Measurements from ENCODE around the gene MRPS12.
A peak's percentile ranks its signal among the peaks of the same experiment; 100 is the strongest.

Gene MRPS12

GRCh38 chr19:38917516-38917915, 13.2 kb upstream of the MRPS12 start:
- no peak; the same call in 2 of the 3 replicates for ATAC-seq
- TF ChIP-seq SNAI2 (CRISPR knock-in tag; IDR thresholded peaks at IDR 0.05), result no peak
- no peak for TF ChIP-seq ESRRG (CRISPR knock-in tag; IDR thresholded peaks at IDR 0.05)
- no peak for TF ChIP-seq ZFP30 (CRISPR knock-in tag; IDR thresholded peaks at IDR 0.05)
- TF ChIP-seq, protein P1, sequence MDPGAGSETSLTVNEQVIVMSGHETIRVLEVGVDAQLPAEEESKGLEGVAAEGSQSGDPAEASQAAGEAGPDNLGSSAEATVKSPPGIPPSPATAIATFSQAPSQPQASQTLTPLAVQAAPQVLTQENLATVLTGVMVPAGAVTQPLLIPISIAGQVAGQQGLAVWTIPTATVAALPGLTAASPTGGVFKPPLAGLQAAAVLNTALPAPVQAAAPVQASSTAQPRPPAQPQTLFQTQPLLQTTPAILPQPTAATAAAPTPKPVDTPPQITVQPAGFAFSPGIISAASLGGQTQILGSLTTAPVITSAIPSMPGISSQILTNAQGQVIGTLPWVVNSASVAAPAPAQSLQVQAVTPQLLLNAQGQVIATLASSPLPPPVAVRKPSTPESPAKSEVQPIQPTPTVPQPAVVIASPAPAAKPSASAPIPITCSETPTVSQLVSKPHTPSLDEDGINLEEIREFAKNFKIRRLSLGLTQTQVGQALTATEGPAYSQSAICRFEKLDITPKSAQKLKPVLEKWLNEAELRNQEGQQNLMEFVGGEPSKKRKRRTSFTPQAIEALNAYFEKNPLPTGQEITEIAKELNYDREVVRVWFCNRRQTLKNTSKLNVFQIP (CRISPR knock-in tag; IDR thresholded peaks at IDR 0.05; ENCODE audit: borderline replicate concordance, low read depth), result no peak
- no peak for TF ChIP-seq BACH2 (CRISPR knock-in tag; IDR thresholded peaks at IDR 0.05; ENCODE audit: borderline replicate concordance)
- TF ChIP-seq ARNTL (CRISPR knock-in tag; IDR thresholded peaks at IDR 0.05; ENCODE audit: borderline replicate concordance, low read depth), result no peak
- TF ChIP-seq ISL1 (CRISPR knock-in tag; IDR thresholded peaks at IDR 0.05), result no peak
- TF ChIP-seq TOX (CRISPR knock-in tag; IDR thresholded peaks at IDR 0.05; ENCODE audit: borderline replicate concordance), result no peak
- no peak for TF ChIP-seq ZC3H10 (CRISPR knock-in tag; IDR thresholded peaks at IDR 0.05)
- TF ChIP-seq TSHZ2 (CRISPR knock-in tag; IDR thresholded peaks at IDR 0.05), result no peak
- TF ChIP-seq ZNF8 (CRISPR knock-in tag; IDR thresholded peaks at IDR 0.05), result no peak
- no peak for TF ChIP-seq ZFP3 (CRISPR knock-in tag; IDR thresholded peaks at IDR 0.05)
- TF ChIP-seq RARB (CRISPR knock-in tag; IDR thresholded peaks at IDR 0.05), result no peak
- TF ChIP-seq PPARA (CRISPR knock-in tag; IDR thresholded peaks at IDR 0.05; ENCODE audit: borderline replicate concordance), result no peak
- TF ChIP-seq, protein P2, sequence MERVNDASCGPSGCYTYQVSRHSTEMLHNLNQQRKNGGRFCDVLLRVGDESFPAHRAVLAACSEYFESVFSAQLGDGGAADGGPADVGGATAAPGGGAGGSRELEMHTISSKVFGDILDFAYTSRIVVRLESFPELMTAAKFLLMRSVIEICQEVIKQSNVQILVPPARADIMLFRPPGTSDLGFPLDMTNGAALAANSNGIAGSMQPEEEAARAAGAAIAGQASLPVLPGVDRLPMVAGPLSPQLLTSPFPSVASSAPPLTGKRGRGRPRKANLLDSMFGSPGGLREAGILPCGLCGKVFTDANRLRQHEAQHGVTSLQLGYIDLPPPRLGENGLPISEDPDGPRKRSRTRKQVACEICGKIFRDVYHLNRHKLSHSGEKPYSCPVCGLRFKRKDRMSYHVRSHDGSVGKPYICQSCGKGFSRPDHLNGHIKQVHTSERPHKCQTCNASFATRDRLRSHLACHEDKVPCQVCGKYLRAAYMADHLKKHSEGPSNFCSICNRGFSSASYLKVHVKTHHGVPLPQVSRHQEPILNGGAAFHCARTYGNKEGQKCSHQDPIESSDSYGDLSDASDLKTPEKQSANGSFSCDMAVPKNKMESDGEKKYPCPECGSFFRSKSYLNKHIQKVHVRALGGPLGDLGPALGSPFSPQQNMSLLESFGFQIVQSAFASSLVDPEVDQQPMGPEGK (CRISPR knock-in tag; IDR thresholded peaks at IDR 0.05; ENCODE audit: borderline replicate concordance), result no peak
- TF ChIP-seq GLIS3 (CRISPR knock-in tag; IDR thresholded peaks at IDR 0.05), result no peak
- no peak for TF ChIP-seq OSR1 (CRISPR knock-in tag; IDR thresholded peaks at IDR 0.05)
- TF ChIP-seq ZNF565 (CRISPR knock-in tag; conservative IDR thresholded peaks at IDR 0.05; ENCODE audit: low read depth), result no peak
- no peak for TF ChIP-seq CSRNP3 (CRISPR knock-in tag; IDR thresholded peaks at IDR 0.05)

- peak; percentile 64 for ATAC-seq
- TF ChIP-seq, protein P1 (CRISPR knock-in tag; IDR thresholded peaks at IDR 0.05; ENCODE audit: borderline replicate concordance, low read depth), result no peak
- TF ChIP-seq TSHZ2 (CRISPR knock-in tag; IDR thresholded peaks at IDR 0.05) (no peak), BACH2 (CRISPR knock-in tag; IDR thresholded peaks at IDR 0.05; ENCODE audit: borderline replicate concordance) (no peak), ZNF565 (CRISPR knock-in tag; conservative IDR thresholded peaks at IDR 0.05; ENCODE audit: low read depth) (no peak), ESRRG (CRISPR knock-in tag; IDR thresholded peaks at IDR 0.05) (no peak), OSR1 (CRISPR knock-in tag; IDR thresholded peaks at IDR 0.05) (no peak), ARNTL (CRISPR knock-in tag; IDR thresholded peaks at IDR 0.05; ENCODE audit: borderline replicate concordance, low read depth) (no peak), GLIS3 (CRISPR knock-in tag; IDR thresholded peaks at IDR 0.05) (no peak), ZNF70 (CRISPR knock-in tag; IDR thresholded peaks at IDR 0.05) (no peak), ZC3H10 (CRISPR knock-in tag; IDR thresholded peaks at IDR 0.05) (no peak), CSDC2 (CRISPR knock-in tag; IDR thresholded peaks at IDR 0.05) (no peak), PPARA (CRISPR knock-in tag; IDR thresholded peaks at IDR 0.05; ENCODE audit: borderline replicate concordance) (no peak)
Measured at GRCh38 chr19:38917921-38918491, 12.7 kb upstream of the MRPS12 start.

Data from SK-N-SH treated with all-trans-retinoic acid at 6 μM for 48 hours (cell line).